ENCODE measurements around the gene SAXO1.
"Not testable (repeated sequence)": the region's sequence is repeated elsewhere in the genome, so short reads cannot be mapped to it uniquely, and the experiment has no call there.

Gene SAXO1

DNA sequence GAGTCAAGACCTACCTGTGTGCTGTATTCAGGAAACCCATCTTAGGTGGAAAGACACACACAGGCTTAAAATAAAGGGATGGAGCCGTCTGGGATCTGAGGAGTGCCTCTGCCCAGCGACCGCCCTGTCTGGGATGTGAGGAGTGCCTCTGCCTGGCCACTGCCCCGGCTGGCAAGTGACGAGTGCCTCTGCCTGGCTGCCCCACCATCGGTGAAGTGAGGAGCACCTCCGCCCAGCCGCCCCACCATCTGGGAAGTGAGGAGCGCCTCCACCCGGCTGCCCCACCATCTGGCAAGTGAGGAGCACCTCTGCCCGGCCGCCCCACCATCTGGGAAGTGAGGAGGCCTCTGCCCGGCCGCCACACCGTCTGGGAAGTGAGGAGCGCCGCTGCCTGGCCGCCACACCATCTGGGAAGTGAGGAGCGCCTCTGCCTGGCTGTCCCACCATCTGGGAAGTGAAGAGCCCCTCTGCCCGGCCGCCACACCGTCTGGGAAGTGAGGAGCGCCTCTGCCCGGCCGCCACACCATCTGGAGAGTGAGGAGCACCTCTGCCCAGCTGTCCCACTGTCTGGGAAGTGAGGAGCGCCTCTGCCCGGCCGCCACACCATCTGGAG, 33.7 kb downstream of the SAXO1 start:
- no peak for DNase-seq (ENCODE audit: low spot score)

DNA sequence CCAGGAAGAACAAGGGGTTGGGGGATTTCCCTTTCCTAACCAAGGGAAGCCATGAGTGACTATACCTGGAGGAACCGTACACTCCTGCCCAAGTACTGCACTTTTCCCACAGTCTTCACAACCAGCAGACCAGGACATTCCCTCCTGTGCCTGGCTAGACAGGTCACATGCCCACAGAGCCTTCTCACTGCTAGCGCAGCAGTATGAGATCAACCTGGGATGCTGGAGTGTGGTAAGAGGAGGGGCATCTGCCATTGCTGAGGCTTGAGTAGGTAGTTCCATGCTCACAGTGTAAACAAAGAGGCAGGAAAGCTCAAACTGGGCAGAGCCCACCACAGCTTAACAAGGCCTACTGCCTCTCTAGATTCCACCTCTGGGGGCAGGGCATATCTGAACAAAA, 35.9 kb downstream of the SAXO1 start:
- DNase-seq (ENCODE audit: low spot score): no peak

DNA sequence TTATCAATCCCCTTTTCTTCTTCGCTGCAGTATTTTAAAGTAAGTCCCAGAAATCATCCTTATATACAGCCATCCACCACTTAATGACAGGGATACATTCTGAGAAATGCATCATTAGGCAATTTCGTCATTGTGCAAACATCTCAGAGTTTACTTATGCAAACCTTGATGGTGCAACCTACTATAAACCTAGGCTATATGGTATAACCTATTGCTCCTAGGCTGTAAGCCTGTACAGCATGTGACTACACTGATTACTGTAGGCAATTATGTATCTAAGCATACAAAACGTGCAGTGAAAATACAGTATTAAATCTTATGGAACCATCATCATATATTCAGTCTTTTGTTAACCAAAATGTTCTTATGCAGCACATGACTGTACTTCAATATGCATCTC, 36.8 kb downstream of the SAXO1 start:
- no peak for DNase-seq (ENCODE audit: low spot score)

DNA sequence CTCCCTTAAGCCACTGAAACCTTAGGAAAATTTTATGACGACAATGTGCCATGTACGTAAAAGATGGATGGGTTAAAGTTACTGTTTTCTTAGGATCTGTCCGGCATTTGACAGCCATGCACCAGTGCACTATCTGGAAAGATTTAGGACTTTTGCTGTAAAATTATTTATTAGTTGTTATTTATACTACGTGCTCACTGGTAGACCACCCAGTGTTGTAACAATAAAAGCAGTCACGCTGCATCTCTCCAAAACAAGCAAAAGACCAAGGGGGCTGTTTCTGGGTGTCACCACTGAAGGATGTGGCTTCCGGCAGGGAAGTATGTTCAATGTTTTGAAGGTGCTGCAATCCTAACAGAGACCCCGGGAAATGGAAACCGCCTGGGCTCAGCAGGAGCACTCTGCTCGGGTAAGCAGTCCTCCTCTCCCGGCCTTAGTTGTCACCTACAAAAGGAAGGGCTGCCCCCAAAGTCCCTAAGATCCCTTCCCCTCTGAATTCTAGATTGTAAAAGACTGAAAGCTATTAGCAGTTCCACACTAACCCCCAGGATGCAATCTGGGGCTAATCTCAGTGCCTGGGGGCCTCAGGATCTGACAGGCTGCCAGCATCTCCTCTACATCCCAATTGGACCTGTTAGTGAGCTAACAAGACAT, 38.6 kb downstream of the SAXO1 start:
- no peak for DNase-seq (ENCODE audit: low spot score)

DNA sequence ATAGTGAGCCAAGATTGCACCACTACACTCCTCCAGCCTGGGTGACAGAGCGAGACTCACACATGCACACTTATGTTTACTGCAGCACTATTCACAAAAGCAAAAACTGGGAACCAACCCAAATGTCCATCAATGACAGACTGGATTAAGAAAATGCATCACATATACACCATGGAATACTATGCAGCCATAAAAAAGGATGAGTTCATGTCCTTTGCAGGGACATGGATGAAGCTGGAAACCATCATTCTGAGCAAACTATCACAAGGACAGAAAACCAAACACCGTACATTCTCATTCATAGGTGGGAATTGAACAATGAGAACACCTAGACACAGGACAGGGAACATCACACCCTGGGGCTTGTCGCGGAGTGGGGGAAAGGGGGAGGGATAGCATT, 41.8 kb downstream of the SAXO1 start:
- DNase-seq (ENCODE audit: low spot score): not testable (repeated sequence)

DNA sequence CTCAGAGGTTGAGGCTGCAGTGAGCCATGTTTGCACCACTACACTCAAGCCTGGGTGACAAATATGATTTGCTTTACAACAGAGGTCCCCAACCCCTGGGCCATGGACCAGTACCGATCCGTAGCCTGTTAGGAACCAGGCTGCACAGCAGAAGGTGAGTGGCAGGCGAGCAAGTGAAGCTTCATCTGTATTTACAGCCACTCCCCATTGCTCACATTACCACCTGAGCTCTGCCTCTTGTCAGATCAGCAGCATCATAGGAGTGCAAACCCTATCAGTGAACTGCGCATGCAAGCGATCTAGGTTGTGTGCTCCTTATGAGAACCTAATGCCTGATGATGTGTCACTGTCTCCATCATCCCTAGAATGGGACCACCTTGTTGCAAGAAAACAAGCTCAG, 42.5 kb downstream of the SAXO1 start:
- no peak for DNase-seq (ENCODE audit: low spot score)

DNA sequence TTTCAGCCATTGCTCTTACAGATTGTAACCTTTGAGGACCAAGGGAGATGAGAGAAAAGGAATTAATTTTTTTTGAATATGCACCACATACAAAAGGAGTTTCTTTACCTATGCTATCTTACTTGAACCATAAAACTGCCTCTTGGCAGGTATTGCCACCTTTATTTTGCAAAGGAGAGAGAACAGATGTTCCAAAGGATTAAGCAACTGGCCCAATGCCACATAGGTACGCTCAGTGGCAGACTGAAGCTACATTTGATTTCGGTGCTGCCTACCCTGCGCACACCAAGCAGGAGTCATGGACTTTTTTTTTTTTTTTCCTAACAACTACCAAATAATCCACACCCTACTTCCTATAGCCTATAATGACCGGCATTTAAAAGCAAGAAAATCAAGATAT, 43.1 kb downstream of the SAXO1 start:
- no peak for DNase-seq (ENCODE audit: low spot score)

DNA sequence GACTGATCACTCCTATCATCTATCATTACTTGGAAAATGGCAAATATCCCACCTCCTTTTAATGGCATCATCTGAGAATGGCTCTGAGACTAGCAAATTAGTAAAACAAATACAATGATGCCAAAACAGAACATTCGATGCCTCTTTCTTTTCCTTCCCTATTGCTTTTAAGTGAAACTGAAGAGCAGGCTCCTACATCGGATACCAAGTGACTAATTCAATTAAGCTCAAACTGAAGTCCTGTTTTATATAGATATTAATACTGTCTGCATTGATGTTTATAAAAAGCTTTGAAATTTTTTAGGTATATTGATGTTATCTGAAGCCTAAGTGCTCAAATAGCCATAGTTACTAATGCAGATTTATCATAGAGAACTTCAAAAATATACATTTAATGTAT, 43.9 kb downstream of the SAXO1 start:
- no peak for DNase-seq (ENCODE audit: low spot score)

DNA sequence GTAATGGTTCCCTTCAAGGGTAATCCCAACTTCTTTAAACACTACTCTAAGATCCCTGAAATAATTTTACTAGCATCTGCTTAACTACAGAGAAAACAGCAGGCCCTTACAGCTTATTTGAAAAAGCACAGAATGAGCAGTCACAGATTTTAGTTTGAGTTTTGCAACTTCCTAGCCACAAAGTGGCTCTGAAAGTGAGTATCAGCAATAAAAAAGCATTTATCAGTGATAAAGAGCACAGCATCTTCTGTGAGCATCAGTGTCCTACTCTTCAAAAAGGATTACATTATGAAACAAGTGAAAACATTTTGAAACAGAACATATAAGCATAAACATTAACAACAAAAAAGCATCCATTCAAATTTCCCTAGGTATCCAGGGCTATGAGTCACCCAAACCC, 45.0 kb downstream of the SAXO1 start:
- no peak for DNase-seq (ENCODE audit: low spot score)

DNA sequence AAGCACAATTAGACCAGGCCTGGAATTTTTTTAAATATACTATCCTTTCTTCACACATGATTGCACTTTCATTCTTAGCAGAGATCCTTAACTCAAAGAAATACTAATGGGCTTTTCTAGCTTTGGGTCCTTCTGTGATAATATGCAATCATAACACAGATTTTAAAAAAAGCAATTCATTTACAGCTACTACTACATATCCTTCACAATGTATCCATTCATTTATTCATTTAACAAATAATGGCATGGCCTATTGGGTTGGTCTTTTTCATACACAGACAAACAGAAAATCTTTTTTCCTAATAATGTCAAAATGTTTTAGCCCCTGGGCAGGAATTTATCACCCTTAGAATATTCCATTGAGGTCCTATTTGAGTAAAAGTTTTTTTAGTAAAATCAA, 47.0 kb downstream of the SAXO1 start:
- DNase-seq (ENCODE audit: low spot score): no peak

DNA sequence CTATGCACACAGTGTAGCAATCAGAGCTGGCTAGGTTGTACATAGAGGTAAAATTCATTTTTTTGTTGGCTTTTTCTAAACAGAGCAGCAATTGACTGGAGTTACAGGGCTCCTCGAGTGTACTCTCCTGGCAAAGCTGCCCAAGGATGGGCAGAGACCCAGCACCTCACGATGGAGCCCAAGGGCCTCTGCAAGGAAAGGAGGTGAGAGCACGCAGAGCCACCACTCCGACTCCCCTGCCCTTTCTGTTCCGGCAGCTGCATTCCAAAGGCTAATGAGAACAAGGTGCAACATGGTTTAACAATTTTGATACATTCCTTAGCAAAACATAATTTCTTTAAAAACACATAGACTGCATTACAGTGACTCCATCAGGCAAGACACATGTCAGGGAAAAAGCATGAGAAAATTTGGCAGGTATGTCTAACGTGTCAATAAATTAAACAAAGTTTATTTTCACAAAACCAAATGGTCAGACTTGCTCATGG, 47.5 kb downstream of the SAXO1 start:
- no peak for DNase-seq (ENCODE audit: low spot score)

DNA sequence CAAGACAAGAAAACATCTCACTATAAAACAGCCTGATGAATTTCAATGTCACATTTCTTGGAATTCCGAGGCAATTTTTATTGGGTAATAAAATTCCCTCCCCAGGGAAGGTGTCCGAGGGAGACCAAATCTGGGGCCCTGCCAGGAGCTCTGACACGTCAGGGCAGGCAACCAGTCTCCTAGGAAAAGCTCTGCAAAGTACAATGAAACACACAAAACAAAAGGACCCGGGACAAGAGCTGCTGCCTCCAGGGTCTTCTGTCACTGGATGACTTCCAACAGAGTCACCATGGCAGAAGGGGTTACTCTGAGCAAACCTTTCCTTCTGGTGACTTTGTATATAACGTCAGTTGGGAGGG, 50.8 kb downstream of the SAXO1 start:
- DNase-seq (ENCODE audit: low spot score): no peak

DNA sequence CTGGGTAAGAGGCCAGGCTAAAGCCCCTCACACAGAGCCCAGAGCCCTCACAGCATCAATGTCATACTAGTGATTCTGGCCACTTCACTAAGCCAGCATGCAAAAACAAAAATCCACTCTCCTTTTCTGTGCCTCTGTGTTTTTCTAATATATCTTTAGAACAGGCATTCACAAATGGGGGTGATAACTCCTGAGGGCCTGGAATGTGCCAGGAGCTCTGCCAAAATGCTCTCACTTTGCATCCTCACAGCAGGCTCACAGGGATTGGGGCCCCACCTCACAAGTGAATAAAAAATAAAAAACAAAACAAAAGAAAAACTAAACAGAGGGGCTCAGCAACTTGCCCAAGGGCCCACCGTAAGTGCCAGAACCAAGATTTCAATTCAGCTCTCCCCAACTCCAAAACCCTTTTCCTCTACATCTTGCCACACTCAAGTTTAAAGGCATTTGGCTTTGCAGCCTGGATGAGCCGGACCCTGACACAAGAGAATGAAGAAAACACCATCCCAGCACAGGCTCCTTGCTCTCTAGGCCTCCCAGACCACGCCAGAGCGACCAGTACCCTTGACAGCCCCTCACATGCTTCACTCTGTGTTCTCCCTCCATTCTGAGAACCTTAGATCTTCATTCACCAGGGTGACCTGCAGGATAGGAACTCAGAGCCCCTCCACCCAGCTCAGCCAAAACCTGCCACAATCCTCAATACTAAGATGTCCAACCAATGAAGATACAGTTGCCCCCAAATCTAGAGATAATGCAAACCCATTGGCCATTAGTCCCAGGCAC, 51.3 kb downstream of the SAXO1 start:
- DNase-seq (ENCODE audit: low spot score): no peak

DNA sequence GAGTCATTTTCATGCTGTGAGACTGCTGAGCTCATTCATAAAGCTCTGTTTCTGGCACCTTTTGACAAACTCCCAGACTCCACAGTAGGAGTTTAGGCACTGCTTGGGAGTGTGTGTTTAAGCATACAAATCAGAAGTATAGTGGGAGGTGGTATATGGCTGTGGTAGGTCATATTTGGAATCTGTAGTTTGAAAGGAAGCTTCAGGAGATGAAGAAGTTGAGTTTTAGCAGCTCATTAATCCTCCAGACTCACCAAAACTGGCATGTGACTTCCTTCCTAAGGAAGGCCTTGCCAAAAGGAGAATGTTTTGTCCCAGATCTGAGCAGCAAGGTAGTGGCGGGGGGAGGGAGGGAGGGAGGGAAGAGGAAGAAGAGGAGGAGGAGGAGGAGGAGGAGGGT, 52.8 kb downstream of the SAXO1 start:
- no peak for DNase-seq (ENCODE audit: low spot score)

DNA sequence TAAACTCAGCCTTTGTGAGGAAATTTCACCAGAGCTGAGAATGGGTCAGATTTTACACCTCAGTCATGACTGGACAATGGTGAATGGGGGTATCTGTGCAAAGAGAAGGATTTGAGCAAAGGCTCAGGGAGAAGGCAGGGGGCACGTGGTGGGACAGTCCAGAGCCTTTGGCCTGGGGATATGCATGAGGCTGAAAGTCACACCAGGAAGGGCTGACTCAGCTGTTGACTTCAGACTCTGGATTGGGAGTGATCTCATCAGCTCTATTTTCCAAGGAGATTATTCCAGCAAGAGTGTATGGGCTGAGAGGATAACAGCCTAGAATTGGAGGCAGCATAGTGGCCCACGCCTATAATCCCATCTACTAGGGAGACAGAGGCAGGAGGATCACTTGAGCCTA, 53.6 kb downstream of the SAXO1 start:
- DNase-seq (ENCODE audit: low spot score): no peak

DNA sequence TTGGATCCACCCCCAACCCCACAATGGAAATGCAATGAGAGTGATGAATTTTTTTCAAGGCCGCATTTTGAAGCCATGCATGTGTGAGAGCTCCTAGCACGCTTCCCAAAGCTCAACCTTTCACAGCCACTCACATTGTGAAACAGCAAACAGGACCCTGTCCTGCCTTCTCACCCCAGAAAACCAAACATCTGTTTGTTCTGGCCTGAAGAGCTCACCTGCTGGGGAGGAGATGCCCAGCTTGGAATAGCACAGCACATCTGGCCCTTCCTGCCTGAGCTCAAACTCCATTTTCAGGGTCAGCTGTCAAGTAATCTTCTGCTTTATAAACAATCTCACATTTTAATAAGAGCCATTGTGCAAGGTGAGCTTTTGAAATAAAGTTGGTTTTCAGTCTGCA, 54.8 kb downstream of the SAXO1 start:
- no peak for DNase-seq (ENCODE audit: low spot score)

DNA sequence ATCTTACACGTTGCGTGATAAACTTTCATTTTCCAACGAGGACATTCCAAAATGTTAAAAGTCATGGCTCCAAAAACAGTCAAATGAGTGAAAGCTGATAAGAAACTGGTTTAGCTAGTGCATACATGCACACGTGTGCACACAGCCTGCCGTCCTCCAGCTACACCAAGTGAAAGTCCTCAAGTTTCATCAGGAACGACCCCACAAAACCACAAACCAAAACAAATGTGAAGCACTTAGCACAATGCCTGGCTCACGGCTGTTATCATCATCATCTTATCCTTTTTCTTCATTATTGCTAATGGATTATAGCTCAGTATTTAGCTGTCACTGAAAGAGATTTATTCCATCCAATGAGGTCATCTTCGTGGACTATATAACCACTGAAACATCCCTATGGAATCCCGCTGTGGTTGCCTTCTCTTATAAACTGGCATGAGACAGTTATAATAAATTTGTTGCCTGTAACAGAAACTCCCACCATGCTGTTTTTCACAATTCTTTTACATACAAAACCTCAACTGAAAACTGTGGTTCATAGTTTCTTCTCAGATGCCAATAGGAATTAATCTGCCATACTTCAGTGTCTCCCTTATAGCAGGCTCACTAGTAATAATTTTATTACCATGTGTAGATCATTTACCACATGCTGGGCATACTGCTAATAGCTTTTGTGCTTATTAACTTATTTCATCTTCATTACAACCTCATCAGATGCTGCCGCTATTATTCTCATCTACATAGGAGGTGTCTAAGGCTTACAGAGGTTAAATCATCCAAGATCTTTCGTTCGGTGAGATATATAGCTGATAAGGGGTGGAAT, 56.1 kb downstream of the SAXO1 start:
- no peak for DNase-seq (ENCODE audit: low spot score)

DNA sequence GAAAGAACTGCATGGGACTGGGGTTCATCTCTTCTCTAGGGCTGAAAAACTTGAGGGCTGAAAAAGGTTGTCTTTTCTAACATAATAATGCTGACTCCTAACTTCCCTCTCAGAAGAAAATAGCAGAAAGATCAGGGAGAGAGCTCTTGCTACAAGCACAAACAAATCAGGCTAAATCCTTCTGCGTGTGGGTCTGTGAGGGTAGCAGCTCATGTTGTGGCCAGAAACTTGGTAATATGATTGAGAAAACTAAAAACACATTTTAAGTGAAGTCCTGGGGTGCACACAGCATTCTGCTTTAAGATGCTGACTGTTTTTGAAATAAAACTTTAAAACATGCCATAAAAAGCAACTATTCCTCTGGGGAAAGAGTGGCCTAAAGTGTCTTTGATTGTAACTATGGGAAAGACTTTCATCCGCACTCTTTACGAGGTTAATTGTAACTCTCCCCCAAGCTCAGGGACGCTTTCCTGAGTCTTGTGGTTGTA, 56.7 kb downstream of the SAXO1 start:
- no peak for DNase-seq (ENCODE audit: low spot score)

DNA sequence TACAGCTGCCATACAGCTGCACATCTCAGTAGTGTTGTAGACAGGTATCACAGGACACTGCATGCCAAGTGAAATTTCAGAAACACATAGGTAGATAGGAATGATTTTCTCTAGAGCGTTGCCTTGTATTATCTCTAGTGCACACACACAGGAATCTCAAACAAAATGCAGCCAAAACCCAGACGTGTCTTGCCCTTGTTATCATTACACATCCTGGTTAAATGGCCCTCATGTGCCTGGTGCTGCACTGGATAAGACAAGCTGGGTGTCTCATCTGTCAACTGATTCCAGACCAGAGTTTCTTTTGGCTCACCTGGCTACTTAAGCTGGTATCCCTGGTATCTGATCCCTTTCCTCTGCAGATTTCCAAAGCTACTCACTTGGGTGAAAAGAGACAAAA, 59.7 kb downstream of the SAXO1 start:
- no peak for DNase-seq (ENCODE audit: low spot score)

DNA sequence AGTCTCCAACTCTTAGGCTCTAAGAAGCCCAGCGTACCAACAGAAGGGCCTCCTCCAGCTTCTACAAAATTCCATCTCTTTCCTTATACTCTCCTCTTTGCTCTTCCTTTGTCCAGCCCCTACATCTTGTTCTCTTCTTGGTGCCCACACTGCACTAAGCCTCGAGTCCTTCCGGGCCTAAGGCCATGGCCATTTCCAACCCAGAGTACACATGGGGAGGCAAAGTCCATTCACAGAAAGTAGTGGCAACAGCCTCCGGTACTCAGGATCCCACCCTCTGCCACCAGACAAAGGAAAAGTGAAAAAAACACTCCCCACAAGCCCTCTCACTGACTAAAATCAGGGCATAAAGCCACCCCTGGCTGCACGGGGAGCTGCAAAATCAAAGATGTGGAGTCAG, 60.3 kb downstream of the SAXO1 start:
- no peak for DNase-seq (ENCODE audit: low spot score)

DNA sequence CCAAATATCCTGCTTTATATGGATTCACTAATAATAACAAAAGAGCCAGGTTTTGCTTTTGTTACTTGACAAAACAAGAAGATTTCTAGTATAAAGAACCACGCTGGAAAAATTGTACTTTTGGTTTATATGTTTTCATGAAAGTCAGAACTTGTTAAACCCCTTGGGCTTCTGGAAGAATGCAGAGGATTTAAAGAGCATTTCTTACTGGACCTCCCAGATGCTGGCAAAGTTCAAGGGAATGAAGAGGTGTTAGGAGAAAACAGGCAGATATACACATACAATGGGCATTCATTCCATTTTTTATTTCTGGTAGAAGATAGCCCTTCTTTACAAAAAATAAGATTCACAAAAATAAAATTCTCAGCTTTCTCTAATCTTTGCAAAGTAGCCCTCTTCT, 61.1 kb downstream of the SAXO1 start:
- no peak for DNase-seq (ENCODE audit: low spot score)

DNA sequence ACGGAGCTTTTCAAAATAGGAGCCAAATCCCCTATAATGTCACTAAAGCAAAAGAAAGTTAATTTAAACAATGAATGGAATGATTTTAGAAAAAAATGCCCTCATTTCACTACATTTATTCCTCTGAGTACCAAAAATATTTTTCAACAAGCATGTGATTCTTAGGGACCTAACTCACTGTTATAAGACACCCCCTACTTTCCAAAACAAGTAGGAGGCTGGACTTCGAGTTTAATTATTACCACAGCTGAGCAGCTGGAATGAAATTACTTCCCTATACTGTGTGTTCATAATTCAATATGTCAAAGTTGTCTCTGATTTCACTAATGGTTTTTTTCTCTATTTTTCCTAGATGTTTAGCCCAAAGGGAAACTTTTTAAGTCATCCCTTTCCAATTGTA, 61.6 kb downstream of the SAXO1 start:
- no peak for DNase-seq (ENCODE audit: low spot score)

All from CD4-positive, alpha-beta T cell treated with Interleukin-6 at 100 ng/mL for 8 hours (primary cell).